A172 (cell line): ENCODE measurements around the gene CDC42. TPM values are rescaled to one million over a fixed set of nuclear protein-coding genes. Genes with fewer than 3 reads are reported as not detected.

Source experiments
- DNase-seq: peaks from one replicate; pipeline ENCODE4 v3.0.0-alpha.2; 2015; ENCODE audit warnings: low spot score
- total RNA-seq: library from RNA; depleted of rRNA; stranded (reverse); fragments of >200 nt; shearing (Covaris generic); gene quantifications from 2 replicates; pipeline ENCODE4 v1.2.3, GENCODE V29; 2014

Gene CDC42
- total RNA-seq, 1 experiment from 2014 or later = 260 TPM

DNA sequence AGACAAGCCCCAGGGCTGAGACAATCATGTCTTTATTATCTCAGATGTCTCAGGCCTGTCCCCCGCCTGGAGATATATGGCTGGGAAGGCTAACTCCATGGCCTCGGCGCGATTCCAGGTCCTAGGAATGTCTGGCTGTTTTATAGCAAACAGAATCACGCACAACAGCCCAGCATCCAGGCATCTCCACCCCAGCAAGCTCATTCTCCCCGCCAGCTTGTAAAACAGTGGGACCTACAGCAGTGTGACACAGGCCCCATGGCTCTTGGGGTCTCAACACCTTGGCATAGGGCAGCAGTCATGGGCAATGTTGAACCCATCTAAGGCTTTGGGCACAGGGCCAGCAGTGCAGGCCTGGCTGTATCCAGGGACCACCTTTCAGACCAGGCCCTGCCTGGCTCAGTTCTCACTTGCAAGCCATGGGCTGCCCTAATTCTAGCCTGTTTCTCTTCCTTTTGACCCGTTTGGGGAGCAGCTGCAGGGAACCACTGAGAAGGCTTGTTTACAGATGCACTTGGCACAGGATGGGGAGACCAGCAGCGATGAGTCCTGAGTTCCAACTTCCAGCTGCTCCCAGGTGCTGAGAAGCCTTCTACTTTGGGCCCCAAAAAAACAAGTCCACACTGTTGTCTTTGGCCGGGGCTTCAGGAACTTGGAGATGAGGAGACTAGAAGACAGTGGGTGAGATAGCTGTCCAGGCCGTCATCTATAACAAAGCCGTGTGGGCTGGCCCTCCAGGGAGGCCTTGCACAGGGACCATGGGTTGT lies 56.0 kb downstream of the CDC42 start:
- DNase-seq = no peak

DNA sequence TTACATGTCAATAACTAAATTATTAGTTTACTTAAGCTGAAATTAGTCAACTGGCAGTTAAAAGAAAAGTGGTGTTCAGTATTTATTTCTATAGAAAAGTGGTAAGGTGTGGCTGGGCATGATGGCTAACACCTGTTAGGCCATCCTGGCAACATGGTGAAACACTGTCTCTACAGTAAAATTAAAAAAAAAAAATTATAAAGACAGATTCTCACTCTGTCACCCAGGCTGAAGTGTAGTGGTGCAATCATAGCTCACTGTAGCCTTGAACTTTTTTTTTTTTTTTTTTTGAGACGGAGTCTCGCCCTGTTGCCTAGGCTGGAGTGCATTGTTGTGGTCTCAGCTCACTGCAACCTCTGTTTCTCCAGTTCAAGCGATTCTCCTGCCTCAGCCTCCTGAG lies 57.5 kb downstream of the CDC42 start:
- DNase-seq = no peak

DNA sequence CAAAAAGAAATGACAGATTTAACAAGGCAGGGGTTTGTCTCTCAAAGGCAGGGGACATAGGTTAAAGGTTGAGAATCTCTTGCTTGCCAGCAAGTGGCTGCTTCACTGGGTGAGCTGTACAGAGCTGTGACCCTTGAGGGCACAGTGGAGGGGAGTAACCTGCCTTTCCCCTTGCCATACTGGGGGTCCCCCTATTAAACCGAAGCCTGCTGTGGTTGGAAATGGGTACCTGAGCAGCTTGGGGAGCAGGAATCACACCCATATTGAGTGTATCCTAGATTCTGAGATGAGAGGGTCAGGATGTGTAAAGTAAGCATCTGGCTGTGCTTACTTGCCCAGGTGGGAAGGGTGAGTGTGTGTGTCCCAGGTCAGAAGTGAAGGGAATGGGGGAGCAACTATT lies 58.6 kb downstream of the CDC42 start:
- no peak for DNase-seq

GRCh38 chr1:22111620-22112019 lies 59.1 kb downstream of the CDC42 start:
- DNase-seq = peak; percentile 39

DNA sequence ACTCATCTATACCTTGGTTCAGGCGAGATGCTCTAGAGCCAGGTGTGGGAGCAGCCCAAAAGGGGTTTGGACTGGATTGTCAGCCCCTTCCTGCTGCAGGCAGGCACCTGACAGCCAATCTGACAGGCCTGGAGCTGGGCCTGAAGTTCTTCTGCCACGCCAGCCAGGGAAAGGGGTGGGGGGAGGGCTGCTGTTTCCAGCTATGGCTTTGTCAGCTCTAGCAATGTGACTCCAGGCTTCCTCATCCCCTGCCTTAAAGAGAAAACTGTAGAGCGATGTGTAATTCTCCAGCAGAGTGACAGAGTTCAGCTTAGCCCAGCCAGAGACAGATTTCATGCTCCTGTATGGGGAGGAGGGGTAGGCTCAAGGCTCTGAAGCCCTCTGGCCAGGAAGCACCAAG lies 60.0 kb downstream of the CDC42 start:
- DNase-seq = no peak

DNA sequence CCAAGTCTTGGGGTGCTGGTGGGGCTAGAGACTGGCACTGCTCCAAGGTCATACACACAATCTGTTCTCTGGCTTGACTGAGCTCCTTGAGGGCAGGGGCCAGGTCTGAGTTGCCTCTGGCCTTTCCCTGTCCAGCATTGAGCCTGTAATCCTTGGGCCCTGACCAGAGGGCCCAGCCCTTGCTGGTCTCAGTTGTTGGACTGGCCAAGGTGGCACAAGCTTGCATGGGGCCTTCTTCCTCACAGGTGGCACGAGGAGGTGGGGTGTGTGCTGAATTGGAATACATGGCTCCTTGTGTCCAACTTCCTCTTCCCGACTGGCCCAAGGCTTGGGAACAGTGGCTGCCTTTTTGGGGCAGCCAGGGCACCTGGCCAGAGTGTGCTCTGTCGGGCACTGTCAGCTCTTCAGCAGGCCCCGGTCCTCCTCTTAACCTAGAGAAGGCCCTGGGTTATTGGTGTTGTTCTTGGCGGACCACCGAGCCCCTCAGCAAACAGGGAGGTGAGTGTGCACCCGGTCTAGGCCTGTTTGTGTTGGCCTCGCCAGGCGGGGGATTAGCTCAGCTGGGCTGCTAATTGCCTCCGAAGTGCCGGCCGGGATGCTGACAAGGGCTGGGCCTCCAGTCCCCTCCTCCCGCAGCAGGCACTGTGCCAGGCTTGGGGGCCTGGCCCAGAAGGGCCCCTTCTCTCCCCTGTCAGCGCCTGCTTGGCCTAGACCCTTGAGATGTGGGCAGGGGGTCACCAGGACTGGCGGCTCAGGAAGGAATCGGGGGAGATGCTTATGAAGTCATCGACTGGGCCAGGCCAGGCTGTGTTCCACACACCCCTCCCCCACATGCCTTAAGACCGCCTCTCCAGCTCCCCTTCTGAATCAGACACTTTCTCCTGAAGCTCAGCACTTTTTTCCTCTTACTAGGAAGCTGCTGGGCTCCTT lies 61.8 kb downstream of the CDC42 start:
- DNase-seq = no peak

- DNase-seq = no peak
These were observed 62.8 kb downstream of the CDC42 start for GRCh38 chr1:22115286-22115685.

GRCh38 chr1:22117238-22117637 lies 64.7 kb downstream of the CDC42 start:
- no peak for DNase-seq

- no peak for DNase-seq
These were observed 65.3 kb downstream of the CDC42 start for GRCh38 chr1:22117851-22118250.

DNA sequence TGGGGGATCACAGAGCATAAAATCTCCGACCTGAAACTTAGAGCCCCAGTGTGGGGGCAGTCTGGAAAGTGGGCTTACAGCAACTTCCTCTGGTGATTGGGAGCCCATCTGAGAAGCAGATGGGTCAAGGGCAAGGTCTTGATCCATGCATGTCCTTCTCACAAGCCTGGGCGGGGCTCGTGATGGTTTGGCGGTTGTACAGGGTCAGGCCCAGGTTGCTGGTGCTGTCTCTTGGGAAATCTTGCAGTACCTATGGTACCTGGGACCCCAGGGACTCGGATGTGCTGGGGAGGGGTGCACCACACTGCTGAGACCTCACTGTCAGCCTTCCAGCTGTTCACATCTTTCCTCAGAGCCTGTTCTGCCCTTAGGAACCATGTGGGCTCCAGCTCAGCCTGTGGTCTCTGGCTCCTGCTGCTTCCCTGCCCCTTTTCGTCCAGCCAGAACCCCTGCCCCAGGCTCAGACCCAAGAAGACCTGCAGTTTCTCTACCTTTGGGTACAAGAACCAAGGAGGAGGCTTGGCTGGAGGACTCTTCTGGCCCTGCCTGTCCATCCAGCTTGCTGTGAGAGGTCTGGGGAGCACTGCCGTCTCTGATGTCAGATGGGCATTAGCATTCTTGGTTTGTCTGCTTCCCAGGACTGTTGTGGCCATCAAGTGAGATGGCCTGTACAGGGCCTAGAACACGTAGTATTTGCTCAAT lies 65.9 kb downstream of the CDC42 start:
- DNase-seq = no peak

DNA sequence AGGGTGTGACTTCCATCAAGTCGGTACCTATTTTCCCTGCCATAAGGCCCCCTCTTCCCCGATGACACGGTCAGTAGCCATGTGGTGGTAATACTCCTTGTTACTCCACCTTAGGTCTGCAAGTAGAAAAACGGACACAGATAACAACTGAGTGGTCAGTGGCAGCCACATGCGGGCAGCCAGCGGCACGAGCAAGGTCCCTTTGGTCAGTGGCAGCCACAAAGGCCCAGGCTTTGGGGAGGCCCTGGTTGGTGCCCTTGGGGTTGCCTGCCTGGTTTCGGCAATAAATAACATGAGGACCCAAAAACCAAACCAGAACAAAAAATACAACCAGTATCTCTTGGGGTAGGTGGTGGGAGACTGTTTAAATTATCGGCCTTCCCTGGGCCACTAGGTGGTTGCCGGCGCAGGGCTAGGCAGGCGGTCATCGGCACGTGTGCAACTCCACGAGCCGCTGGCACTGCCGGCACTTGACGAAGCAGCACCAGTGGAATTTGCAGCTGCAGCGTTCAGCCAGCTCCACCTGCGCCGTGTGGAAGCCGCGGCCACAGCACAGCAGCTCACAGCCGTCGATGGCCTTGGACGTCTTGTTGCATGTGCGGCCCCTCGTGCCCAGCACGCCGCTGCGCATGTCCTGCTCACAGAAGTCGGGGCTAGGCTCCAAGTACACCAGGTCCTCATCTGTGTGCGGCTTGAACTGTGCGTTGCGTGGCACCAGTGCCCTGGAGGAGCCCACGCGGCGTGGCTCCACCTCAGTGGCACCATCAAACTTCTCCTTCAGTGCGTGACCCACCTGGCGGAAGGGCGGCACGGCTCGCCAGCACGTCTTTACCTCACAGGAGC lies 67.3 kb downstream of the CDC42 start:
- no peak for DNase-seq

DNA sequence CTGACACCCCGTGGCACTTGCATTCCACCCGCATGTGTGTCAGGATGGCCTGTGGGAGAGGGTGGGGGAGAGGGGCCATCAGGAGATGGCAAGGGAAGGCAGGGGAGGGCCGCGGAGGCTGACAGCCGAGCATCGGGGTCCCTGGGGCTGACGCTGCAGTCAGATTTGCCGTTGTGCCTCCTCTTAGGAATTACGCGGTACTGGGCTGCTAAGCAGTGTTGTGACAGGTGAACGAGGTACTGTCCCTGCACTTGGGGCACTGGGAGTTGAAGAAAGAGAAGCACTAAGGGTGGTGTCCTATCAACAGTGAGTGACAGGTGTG lies 67.9 kb downstream of the CDC42 start:
- DNase-seq = no peak

DNA sequence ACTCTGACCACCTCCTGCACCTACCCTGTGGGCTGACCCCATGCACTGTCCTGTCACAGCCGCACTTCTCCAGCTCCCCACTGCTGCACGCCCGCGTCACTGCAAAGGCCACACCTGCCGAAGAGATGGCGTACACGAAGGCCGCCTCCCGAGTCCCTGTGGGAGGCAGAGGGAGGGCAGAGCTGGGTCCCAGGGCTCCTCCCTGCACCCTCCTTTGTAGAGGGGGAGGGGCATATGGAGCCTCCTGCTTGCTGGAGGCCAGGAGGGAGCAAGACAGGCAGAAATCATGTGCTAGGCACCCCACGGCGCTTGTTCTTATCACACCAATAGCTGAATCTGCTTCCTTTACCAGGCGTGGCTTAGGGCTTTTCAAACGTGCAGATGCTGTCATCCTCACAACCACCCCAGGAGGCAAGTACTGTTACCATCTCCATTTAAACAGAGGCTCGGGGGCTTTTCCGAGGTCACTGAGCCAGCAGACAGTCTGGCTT lies 69.0 kb downstream of the CDC42 start:
- DNase-seq = no peak

DNA sequence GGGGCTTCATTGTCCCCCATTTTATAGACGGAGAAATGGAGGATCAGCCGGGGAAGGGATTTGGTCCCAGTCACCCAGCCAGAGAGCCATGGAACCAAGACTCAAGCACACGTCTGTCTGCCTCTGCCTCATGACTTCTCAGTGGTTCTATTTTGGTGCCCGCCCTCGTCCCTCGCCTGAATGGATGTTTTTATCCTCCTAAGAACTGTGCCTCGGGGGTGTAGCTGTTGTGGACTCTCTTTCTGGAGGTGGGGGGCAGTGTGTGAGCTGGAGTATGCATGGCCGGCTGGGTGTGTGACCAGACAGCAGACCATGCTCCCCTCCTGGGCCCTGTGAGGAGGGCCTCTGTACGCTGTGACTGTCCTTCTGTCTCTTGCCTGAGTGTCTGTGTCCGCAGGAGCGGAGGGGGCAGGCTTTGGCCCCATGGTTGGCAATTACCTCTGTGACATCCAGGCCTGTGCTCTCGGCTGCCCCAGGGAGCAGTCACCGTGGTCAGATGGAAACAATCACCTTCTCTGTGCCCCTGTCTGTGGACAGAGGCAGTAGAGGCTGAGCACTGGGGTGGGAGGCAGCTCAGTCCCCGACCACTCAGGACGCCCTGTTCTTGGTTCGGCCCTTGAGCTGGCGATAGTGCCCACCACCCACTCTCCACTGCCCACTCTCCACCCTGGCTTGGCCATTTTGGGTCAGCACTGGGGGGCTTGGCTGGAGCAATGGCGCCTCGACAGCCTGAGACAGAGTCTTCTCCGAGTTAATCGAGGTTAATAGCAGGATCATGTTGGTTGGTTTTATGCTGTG lies 70.0 kb downstream of the CDC42 start:
- no peak for DNase-seq

- DNase-seq = no peak
These were observed 70.5 kb downstream of the CDC42 start for GRCh38 chr1:22123071-22123390.

GRCh38 chr1:22123901-22124404 lies 71.4 kb downstream of the CDC42 start:
- no peak for DNase-seq

GRCh38 chr1:22124592-22125229 lies 72.2 kb downstream of the CDC42 start:
- DNase-seq = no peak

DNA sequence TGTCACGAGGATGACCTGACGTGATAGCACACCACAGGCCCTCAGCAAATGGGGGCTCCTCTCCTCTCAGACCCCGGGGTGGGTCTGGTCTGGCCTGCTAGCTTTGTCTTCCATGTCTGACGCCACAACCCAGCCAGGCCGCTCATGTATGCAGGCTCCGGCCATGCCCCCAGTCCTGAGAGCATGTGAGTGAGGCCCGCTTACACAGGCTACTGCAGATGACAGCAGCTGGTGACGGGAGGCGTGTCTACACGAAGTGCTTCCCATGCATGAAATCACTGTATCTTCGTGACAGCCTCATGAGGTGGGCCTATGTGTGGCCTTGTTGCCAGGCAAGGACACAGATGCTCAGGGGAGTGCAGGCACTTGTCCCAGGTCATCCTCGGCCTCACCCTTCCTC lies 74.0 kb downstream of the CDC42 start:
- DNase-seq = no peak

GRCh38 chr1:22127248-22127647 lies 74.7 kb downstream of the CDC42 start:
- DNase-seq = no peak

DNA sequence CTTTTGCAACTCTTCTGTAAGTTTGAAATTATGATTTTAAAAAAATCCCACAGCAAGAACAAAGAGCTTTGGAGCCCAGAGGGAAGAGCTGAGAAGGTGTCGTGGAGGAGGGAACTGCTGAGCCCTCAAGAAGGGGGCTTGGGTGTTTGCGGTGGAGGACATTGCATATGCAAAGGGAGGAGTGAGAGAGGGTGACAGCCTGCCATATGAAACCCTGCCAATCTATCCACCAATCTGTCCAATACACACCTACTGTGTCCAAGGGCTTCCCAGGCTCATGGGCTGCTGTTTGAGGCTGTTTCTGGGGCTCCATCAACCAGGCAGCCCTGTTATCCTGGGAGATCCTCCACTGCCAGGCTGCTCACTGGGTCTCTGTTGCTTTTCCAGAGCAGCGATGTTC lies 75.2 kb downstream of the CDC42 start:
- DNase-seq = no peak
